HG02981 (cell line): ENCODE measurements around the gene TPRG1L.

Source experiments
- ATAC-seq: cut with Tn5 transposase; IDR thresholded peaks from one replicate; pipeline ENCODE4 v1.9.1; 2021; ENCODE audit warnings: mild to moderate bottlenecking, moderate library complexity; ENCODE audit not compliant: unreplicated experiment

The TPRG1L gene

GRCh38 chr1:3659093-3659492 is 34.3 kb downstream of the TPRG1L start:
- ATAC-seq = no peak

- ATAC-seq = no peak
Observed at GRCh38 chr1:3660704-3661103, 35.9 kb downstream of the TPRG1L start.

GRCh38 chr1:3661631-3662030 is 36.8 kb downstream of the TPRG1L start:
- ATAC-seq = no peak

GRCh38 chr1:3662080-3662671 is 37.4 kb downstream of the TPRG1L start:
- ATAC-seq = no peak

GRCh38 chr1:3663999-3664699 is 39.3 kb downstream of the TPRG1L start:
- no peak for ATAC-seq

GRCh38 chr1:3664700-3665375 is 40.0 kb downstream of the TPRG1L start:
- ATAC-seq = no peak

- no peak for ATAC-seq
Observed at GRCh38 chr1:3668148-3668547, 43.3 kb downstream of the TPRG1L start.

- ATAC-seq = no peak
Observed at GRCh38 chr1:3668585-3669300, 43.9 kb downstream of the TPRG1L start.

GRCh38 chr1:3669421-3669821 is 44.6 kb downstream of the TPRG1L start:
- ATAC-seq = no peak

- no peak for ATAC-seq
Observed at GRCh38 chr1:3669971-3670431, 45.2 kb downstream of the TPRG1L start.

GRCh38 chr1:3670823-3671265 is 46.0 kb downstream of the TPRG1L start:
- ATAC-seq = no peak

GRCh38 chr1:3671371-3672180 is 46.8 kb downstream of the TPRG1L start:
- ATAC-seq = no peak

GRCh38 chr1:3672231-3672970 is 47.6 kb downstream of the TPRG1L start:
- ATAC-seq = no peak

- no peak for ATAC-seq
Observed at GRCh38 chr1:3672971-3673361, 48.2 kb downstream of the TPRG1L start.

GRCh38 chr1:3673381-3674099 is 48.7 kb downstream of the TPRG1L start:
- no peak for ATAC-seq

- no peak for ATAC-seq
Observed at GRCh38 chr1:3674100-3675094, 49.6 kb downstream of the TPRG1L start.

- no peak for ATAC-seq
Observed at GRCh38 chr1:3675436-3675835, 50.6 kb downstream of the TPRG1L start.
